Suprapubic skin (tissue), 4 donors: ENCODE measurements around the gene MTERF2.

ENCODE experiments used
- CTCF ChIP-seq, 2 donors: fragments of 200-600 bp in 1 of 2; fragments of 450-650 bp in 1 of 2; sonication (generic) in 1 of 2; IDR thresholded peaks; one replicate each; pipeline ENCODE4 v1.5.1; 2016 to 2019; ENCODE audit warnings: antibody characterized with exemption in 2 of 2, mild to moderate bottlenecking in 1 of 2, moderate library complexity in 1 of 2
- EP300 ChIP-seq: sonication (generic); formaldehyde crosslinking; IDR thresholded peaks from one replicate; pipeline ENCODE4 v1.6.1; 2017; ENCODE audit warnings: antibody characterized with exemption
- POLR2A ChIP-seq, 2 donors: fragments of 450-650 bp; IDR thresholded peaks; one replicate each; pipeline ENCODE4 v1.6.1; 2017; ENCODE audit warnings: antibody characterized with exemption in 2 of 2, mild to moderate bottlenecking in 2 of 2, moderate library complexity in 2 of 2
- POLR2AphosphoS5 ChIP-seq, 3 donors: sonication (generic); formaldehyde crosslinking; IDR thresholded peaks; one replicate each; pipeline ENCODE4 v1.6.1; 2017; ENCODE audit warnings: antibody characterized with exemption in 3 of 3

- TF ChIP-seq CTCF (IDR thresholded peaks at IDR 0.05) (no peak), POLR2A (IDR thresholded peaks at IDR 0.05) (no peak), POLR2AphosphoS5 (IDR thresholded peaks at IDR 0.05) (no peak), EP300 (no peak)
Measured at GRCh38 chr12:106997916-106998315, 11.0 kb upstream of the MTERF2 start.
